Measurements from ENCODE around the gene SHROOM1. TPM values are rescaled to one million over a fixed set of nuclear protein-coding genes. Genes with fewer than 3 reads are reported as not detected.

SHROOM1 gene
- polyA plus RNA-seq, 1 donor from 2014 or later, result 1.8 TPM

DNA sequence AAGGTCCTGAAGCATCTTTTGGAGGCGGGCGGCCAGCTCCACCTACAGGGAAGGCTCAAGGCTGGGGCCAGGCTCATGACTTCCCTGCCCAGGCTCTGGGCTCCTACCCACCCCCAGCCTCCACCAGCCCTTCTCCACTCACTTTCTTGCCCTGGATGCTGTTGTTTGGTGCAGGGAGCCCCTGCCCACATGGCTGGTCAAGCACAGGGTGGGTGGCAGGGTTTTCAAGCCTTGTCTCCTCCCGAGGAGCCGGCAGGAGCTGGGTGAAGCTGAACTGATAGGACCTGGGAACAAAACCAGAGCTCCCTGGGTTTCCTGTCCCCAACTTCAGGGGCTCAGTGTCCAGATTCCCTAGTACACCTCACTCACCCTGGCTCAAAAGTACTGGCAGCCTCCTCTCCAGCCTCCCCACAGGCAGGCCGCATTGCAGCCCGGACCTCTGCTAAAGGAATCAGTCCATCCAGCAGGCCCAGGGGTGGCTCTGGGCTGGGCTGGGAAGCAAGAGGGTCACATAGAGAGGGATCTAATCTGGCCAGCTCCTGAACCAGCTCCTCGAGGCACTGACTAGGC lies 6.9 kb downstream of the SHROOM1 start:
- Histone ChIP-seq H3F3A (ENCODE audit: insufficient read depth, low read length, poor library complexity, severe bottlenecking) (no peaks in the 10 kb centered on the region), H2AFZ (ENCODE audit: low read depth, low read length) (no peak overlapping the region), H4K20me1 (ENCODE audit: insufficient read depth) (no peaks in the 10 kb centered on the region), H3K79me2 (replicated peaks; ENCODE audit: insufficient read depth, low read length) (no peaks in the 10 kb centered on the region), H3K9me2 (ENCODE audit: insufficient read depth, low read length) (no peaks in the 10 kb centered on the region), H3K36me3 (ENCODE audit: insufficient read depth, low read length) (no peaks in the 10 kb centered on the region), H3K27ac (ENCODE audit: low read length) (no peak overlapping the region), H3K4me2 (ENCODE audit: low read length) (no peak overlapping the region), H3K27me3 (ENCODE audit: insufficient read depth, low read depth, low read length) (peaks cover 56% of the 10 kb centered on the region), H3K9me3 (ENCODE audit: low read length) (no peaks in the 10 kb centered on the region), H3K4me3 (ENCODE audit: low read length) (peak overlapping the region; percentile 54), H3K9ac (ENCODE audit: low read length) (peak overlapping the region; percentile 23)
- TF ChIP-seq MXI1 (conservative IDR thresholded peaks at IDR 0.05; ENCODE audit: poor library complexity, severe bottlenecking) (no peak), EP300 (conservative IDR thresholded peaks at IDR 0.05; ENCODE audit: poor library complexity, severe bottlenecking) (no peak), EZH2 (IDR thresholded peaks at IDR 0.05; ENCODE audit: borderline replicate concordance, insufficient read depth, low read length, poor library complexity, severe bottlenecking) (no peak), POLR2AphosphoS5 (IDR thresholded peaks at IDR 0.05) (no peak), TAF1 (IDR thresholded peaks at IDR 0.05; ENCODE audit: low read depth) (no peak), SMC3 (conservative IDR thresholded peaks at IDR 0.05; ENCODE audit: poor library complexity) (no peak), RAD21 (conservative IDR thresholded peaks at IDR 0.05) (no peak)
- TF ChIP-seq, protein P1, sequence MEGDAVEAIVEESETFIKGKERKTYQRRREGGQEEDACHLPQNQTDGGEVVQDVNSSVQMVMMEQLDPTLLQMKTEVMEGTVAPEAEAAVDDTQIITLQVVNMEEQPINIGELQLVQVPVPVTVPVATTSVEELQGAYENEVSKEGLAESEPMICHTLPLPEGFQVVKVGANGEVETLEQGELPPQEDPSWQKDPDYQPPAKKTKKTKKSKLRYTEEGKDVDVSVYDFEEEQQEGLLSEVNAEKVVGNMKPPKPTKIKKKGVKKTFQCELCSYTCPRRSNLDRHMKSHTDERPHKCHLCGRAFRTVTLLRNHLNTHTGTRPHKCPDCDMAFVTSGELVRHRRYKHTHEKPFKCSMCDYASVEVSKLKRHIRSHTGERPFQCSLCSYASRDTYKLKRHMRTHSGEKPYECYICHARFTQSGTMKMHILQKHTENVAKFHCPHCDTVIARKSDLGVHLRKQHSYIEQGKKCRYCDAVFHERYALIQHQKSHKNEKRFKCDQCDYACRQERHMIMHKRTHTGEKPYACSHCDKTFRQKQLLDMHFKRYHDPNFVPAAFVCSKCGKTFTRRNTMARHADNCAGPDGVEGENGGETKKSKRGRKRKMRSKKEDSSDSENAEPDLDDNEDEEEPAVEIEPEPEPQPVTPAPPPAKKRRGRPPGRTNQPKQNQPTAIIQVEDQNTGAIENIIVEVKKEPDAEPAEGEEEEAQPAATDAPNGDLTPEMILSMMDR (IDR thresholded peaks at IDR 0.05; ENCODE audit: poor library complexity, severe bottlenecking), result no peak
- TF ChIP-seq, protein P2, sequence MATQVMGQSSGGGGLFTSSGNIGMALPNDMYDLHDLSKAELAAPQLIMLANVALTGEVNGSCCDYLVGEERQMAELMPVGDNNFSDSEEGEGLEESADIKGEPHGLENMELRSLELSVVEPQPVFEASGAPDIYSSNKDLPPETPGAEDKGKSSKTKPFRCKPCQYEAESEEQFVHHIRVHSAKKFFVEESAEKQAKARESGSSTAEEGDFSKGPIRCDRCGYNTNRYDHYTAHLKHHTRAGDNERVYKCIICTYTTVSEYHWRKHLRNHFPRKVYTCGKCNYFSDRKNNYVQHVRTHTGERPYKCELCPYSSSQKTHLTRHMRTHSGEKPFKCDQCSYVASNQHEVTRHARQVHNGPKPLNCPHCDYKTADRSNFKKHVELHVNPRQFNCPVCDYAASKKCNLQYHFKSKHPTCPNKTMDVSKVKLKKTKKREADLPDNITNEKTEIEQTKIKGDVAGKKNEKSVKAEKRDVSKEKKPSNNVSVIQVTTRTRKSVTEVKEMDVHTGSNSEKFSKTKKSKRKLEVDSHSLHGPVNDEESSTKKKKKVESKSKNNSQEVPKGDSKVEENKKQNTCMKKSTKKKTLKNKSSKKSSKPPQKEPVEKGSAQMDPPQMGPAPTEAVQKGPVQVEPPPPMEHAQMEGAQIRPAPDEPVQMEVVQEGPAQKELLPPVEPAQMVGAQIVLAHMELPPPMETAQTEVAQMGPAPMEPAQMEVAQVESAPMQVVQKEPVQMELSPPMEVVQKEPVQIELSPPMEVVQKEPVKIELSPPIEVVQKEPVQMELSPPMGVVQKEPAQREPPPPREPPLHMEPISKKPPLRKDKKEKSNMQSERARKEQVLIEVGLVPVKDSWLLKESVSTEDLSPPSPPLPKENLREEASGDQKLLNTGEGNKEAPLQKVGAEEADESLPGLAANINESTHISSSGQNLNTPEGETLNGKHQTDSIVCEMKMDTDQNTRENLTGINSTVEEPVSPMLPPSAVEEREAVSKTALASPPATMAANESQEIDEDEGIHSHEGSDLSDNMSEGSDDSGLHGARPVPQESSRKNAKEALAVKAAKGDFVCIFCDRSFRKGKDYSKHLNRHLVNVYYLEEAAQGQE (IDR thresholded peaks at IDR 0.05; ENCODE audit: borderline replicate concordance), result no peak

DNA sequence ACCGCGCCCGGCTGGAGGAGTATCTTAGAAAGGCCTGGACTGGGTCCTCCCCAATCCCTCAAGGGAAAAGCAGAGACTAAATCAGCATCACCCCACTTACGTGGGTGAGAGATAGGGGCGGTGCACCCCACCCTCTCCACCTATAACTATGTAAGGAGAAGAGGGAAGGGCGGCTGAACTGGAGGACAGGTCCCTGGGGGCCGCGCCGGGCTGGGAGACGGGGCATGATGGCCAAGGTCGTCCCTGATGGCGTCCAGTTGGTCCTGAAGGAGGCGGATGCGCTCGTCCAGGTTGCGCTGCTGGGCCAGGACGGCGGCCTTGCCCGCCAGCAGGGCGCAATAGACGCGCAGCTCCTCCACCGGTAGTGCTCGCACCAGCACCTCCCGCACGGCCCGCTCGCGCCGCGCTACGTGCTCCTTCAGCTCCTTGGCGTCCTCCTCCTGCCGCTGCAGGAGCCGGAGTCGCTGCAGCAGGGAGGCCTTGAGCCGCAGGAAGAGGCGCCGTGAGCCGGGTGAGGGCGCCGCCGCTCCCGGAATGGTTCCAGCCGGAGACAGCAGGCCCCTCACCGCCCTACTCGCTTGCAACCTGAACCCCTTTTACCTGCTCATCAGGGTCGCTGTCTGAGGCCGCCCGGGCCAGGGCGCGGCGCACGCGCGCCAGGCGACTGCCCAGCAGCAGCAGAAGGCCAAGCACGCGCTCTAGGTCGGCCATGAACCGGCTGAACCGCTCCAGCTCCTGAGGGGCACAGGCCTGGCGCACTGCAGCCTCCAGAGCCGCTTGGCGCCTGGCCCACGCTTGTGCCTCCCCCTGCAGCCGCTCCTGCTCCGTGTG lies 7.6 kb downstream of the SHROOM1 start:
- Histone ChIP-seq H3K9me2 (ENCODE audit: insufficient read depth, low read length) (no peaks in the 10 kb centered on the region), H3K79me2 (replicated peaks; ENCODE audit: insufficient read depth, low read length) (no peaks in the 10 kb centered on the region), H3K27ac (ENCODE audit: low read length) (no peak overlapping the region), H3K9ac (ENCODE audit: low read length) (peak overlapping the region; percentile 23), H2AFZ (ENCODE audit: low read depth, low read length) (no peak overlapping the region), H3K36me3 (ENCODE audit: insufficient read depth, low read length) (no peaks in the 10 kb centered on the region), H3F3A (ENCODE audit: insufficient read depth, low read length, poor library complexity, severe bottlenecking) (no peaks in the 10 kb centered on the region), H3K9me3 (ENCODE audit: low read length) (no peaks in the 10 kb centered on the region), H3K27me3 (ENCODE audit: insufficient read depth, low read depth, low read length) (peaks cover 49% of the 10 kb centered on the region), H3K4me3 (ENCODE audit: low read length) (peak overlapping the region; percentile 54), H4K20me1 (ENCODE audit: insufficient read depth) (no peaks in the 10 kb centered on the region), H3K4me2 (ENCODE audit: low read length) (no peak overlapping the region)
- TF ChIP-seq SMC3 (conservative IDR thresholded peaks at IDR 0.05; ENCODE audit: poor library complexity) (no peak), TAF1 (IDR thresholded peaks at IDR 0.05; ENCODE audit: low read depth) (no peak), EZH2 (IDR thresholded peaks at IDR 0.05; ENCODE audit: borderline replicate concordance, insufficient read depth, low read length, poor library complexity, severe bottlenecking) (no peak), POLR2AphosphoS5 (IDR thresholded peaks at IDR 0.05) (peak; percentile 30), RAD21 (conservative IDR thresholded peaks at IDR 0.05) (peak; percentile 27), EP300 (conservative IDR thresholded peaks at IDR 0.05; ENCODE audit: poor library complexity, severe bottlenecking) (no peak)
- TF ChIP-seq, protein P2 (IDR thresholded peaks at IDR 0.05; ENCODE audit: borderline replicate concordance), result no peak
- TF ChIP-seq, protein P1 (IDR thresholded peaks at IDR 0.05; ENCODE audit: poor library complexity, severe bottlenecking), result peak; percentile 52
